Liver (tissue), 9 donors: Measurements from ENCODE around the gene SETD6. TPM values are rescaled to one million over a fixed set of nuclear protein-coding genes. Genes with fewer than 3 reads are reported as not detected.

Experiments
- DNase-seq: peaks from one replicate; pipeline ENCODE4 v3.0.0-alpha.2; 2017; ENCODE audit warnings: low spot score
- H3K27ac ChIP-seq, 2 donors: one replicate each; pipeline ENCODE4 v1.7.0; 2013; ENCODE audit warnings: inconsistent platforms in 2 of 2, low read length in 2 of 2, control low read depth in 1 of 2, low read depth in 1 of 2, mild to moderate bottlenecking in 1 of 2
- H3K27me3 ChIP-seq, 4 donors: one replicate each; pipeline versions ENCODE4 v1.6.1 to v1.7.0; 2013; ENCODE audit warnings: low read length in 3 of 4, inconsistent platforms in 1 of 4, mild to moderate bottlenecking in 1 of 4, moderate library complexity in 1 of 4; ENCODE audit not compliant: control insufficient read depth in 4 of 4, insufficient read depth in 4 of 4
- H3K36me3 ChIP-seq, 4 donors: one replicate each; pipeline versions ENCODE4 v1.6.1 to v1.7.0; 2013; ENCODE audit warnings: low read length in 3 of 4, mild to moderate bottlenecking in 3 of 4, low read depth in 1 of 4, moderate library complexity in 1 of 4; ENCODE audit not compliant: control insufficient read depth in 4 of 4, insufficient read depth in 3 of 4
- H3K4me1 ChIP-seq, 4 donors: one replicate each; pipeline versions ENCODE4 v1.6.1 to v1.7.0; 2013; ENCODE audit warnings: low read length in 3 of 4, mild to moderate bottlenecking in 3 of 4, moderate library complexity in 1 of 4; ENCODE audit not compliant: control insufficient read depth in 4 of 4, insufficient read depth in 4 of 4
- H3K4me3 ChIP-seq, 3 donors: one replicate each; pipeline versions ENCODE4 v1.6.1 to v1.7.0; 2013; ENCODE audit warnings: low read length in 3 of 3, control low read depth in 1 of 3, low read depth in 1 of 3, mild to moderate bottlenecking in 1 of 3
- H3K9ac ChIP-seq, 2 donors: one replicate each; pipeline ENCODE4 v1.7.0; 2013; ENCODE audit warnings: low read length in 2 of 2, mild to moderate bottlenecking in 2 of 2, moderate library complexity in 2 of 2, control low read depth in 1 of 2, low read depth in 1 of 2
- H3K9me3 ChIP-seq, 4 donors: one replicate each; pipeline versions ENCODE4 v1.6.1 to v1.7.0; 2013; ENCODE audit warnings: low read length in 3 of 4; ENCODE audit not compliant: control insufficient read depth in 4 of 4
- EGR1 ChIP-seq, 2 donors: IDR thresholded peaks; 2 replicates each; pipeline ENCODE4 v1.6.1; 2016 to 2018; ENCODE audit warnings: antibody characterized with exemption in 2 of 2, low read depth in 2 of 2
- FOXA1 ChIP-seq: IDR thresholded peaks from 2 replicates; pipeline ENCODE4 v1.6.1; 2016; ENCODE audit warnings: antibody characterized with exemption
- FOXA2 ChIP-seq: IDR thresholded peaks from 2 replicates; pipeline ENCODE4 v1.6.1; 2016; ENCODE audit warnings: antibody characterized with exemption
- GABPA ChIP-seq, 2 donors: IDR thresholded peaks in 1 of 2; conservative IDR thresholded peaks in 1 of 2; 2 replicates each; pipeline ENCODE4 v1.6.1; 2016; ENCODE audit warnings: antibody characterized with exemption in 2 of 2, mild to moderate bottlenecking in 1 of 2, moderate library complexity in 1 of 2
- HNF4A ChIP-seq, 2 donors: conservative IDR thresholded peaks; 2 replicates each; pipeline ENCODE4 v1.6.1; 2016; ENCODE audit warnings: antibody characterized with exemption in 2 of 2, mild to moderate bottlenecking in 2 of 2
- HNF4G ChIP-seq: IDR thresholded peaks from 2 replicates; pipeline ENCODE4 v1.6.1; 2016; ENCODE audit warnings: antibody characterized with exemption
- JUND ChIP-seq, 2 donors: IDR thresholded peaks; 2 replicates each; pipeline ENCODE4 v1.6.1; 2016; ENCODE audit warnings: antibody characterized with exemption in 2 of 2
- NR2F2 ChIP-seq: IDR thresholded peaks from 2 replicates; pipeline ENCODE4 v1.6.1; 2016; ENCODE audit warnings: antibody characterized with exemption
- RAD21 ChIP-seq, 2 donors: IDR thresholded peaks; 2 replicates each; pipeline ENCODE4 v1.6.1; 2016; ENCODE audit warnings: antibody characterized with exemption in 2 of 2, mild to moderate bottlenecking in 2 of 2
- RXRA ChIP-seq, 2 donors: IDR thresholded peaks; 2 replicates each; pipeline ENCODE4 v1.6.1; 2017 to 2018; ENCODE audit warnings: antibody characterized with exemption in 2 of 2, mild to moderate bottlenecking in 1 of 2
- TAF1 ChIP-seq: conservative IDR thresholded peaks from 2 replicates; pipeline ENCODE4 v1.6.1; 2016; ENCODE audit warnings: antibody characterized with exemption, mild to moderate bottlenecking
- YY1 ChIP-seq: IDR thresholded peaks from 2 replicates; pipeline ENCODE4 v1.6.1; 2016; ENCODE audit warnings: antibody characterized with exemption, mild to moderate bottlenecking
- WGBS: extraction: QIAGEN DNeasy Blood & Tissue Kit; methylation state at CpG from one replicate; pipeline ENCODE4 v1.1.7; 2013; 5-methylcytosine and 5-hydroxymethylcytosine counted together
- polyA plus RNA-seq, 2 donors: library from polyadenylated mRNA; stranded (reverse) in 1 of 2; unstranded in 1 of 2; fragments of 200-250 nt in 1 of 2; fragments of >200 nt in 1 of 2; fragmentation: Nextera tagmentation in 1 of 2; extraction: Ambion mirVana in 1 of 2; gene quantifications; one replicate each; pipeline versions ENCODE4 v1.2.1 to v1.2.3, GENCODE V29; 2013 to 2015
- total RNA-seq, 2 donors: library from RNA; depleted of rRNA; stranded (reverse); fragments of >200 nt; gene quantifications; one replicate each; pipeline ENCODE4 v1.2.3, GENCODE V29; 2014
- TF ChIP-seq, protein P1 (sequence below): IDR thresholded peaks from 2 replicates; pipeline ENCODE4 v1.6.1; 2016; ENCODE audit warnings: antibody characterized with exemption, mild to moderate bottlenecking
- TF ChIP-seq, protein P2 (sequence below): IDR thresholded peaks from 2 replicates; pipeline ENCODE4 v1.6.1; 2016; ENCODE audit warnings: antibody characterized with exemption
- TF ChIP-seq, protein P3 (sequence below): fragments of 150-350 bp; IDR thresholded peaks from 2 replicates; pipeline ENCODE4 v1.5.1; 2017; ENCODE audit warnings: improper control_type of control experiment, low read depth, low read length; ENCODE audit not compliant: missing input control
- TF ChIP-seq, protein P4 (sequence below): IDR thresholded peaks from 2 replicates; pipeline ENCODE4 v1.6.1; 2016; ENCODE audit warnings: antibody characterized with exemption
- donor health status: healthy.
- donor health status: healthy.
- donor health status: healthy.
- donor health status: healthy.
- donor health status: healthy.

The SETD6 gene
- total and polyA plus RNA-seq, 4 donors = 6.9 to 17.7 (median 10.2) TPM

DNA sequence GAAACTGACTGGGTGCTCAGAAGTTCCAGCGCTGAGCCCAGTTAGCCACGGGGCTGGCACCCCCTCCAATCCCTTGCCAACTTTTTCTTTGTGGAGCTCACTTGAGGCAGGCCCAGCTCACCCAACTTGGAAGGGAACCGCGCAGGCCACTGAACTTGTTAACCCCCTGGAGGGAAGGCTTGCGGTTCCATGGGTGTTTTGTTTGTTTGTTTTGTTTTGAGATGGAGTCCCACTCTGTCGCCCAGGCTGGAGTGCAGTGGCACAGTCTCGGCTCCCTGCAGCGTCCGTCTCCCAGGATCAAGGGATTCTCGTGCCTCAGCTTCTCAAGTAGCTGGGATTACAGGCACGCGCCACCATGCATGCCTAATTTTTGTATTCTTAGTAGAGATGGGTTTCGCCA lies 49.5 kb upstream of the SETD6 start:
- DNase-seq = no peak
- TF ChIP-seq EGR1 (IDR thresholded peaks at IDR 0.05; ENCODE audit: low read depth in 2 of 2) (no peak), GABPA (IDR thresholded peaks at IDR 0.05 in 1 of 2, conservative IDR thresholded peaks at IDR 0.05 in 1 of 2) (no peak), NR2F2 (no peak), RAD21 (IDR thresholded peaks at IDR 0.05) (no peak)
- TF ChIP-seq, protein P1, sequence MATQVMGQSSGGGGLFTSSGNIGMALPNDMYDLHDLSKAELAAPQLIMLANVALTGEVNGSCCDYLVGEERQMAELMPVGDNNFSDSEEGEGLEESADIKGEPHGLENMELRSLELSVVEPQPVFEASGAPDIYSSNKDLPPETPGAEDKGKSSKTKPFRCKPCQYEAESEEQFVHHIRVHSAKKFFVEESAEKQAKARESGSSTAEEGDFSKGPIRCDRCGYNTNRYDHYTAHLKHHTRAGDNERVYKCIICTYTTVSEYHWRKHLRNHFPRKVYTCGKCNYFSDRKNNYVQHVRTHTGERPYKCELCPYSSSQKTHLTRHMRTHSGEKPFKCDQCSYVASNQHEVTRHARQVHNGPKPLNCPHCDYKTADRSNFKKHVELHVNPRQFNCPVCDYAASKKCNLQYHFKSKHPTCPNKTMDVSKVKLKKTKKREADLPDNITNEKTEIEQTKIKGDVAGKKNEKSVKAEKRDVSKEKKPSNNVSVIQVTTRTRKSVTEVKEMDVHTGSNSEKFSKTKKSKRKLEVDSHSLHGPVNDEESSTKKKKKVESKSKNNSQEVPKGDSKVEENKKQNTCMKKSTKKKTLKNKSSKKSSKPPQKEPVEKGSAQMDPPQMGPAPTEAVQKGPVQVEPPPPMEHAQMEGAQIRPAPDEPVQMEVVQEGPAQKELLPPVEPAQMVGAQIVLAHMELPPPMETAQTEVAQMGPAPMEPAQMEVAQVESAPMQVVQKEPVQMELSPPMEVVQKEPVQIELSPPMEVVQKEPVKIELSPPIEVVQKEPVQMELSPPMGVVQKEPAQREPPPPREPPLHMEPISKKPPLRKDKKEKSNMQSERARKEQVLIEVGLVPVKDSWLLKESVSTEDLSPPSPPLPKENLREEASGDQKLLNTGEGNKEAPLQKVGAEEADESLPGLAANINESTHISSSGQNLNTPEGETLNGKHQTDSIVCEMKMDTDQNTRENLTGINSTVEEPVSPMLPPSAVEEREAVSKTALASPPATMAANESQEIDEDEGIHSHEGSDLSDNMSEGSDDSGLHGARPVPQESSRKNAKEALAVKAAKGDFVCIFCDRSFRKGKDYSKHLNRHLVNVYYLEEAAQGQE = no peak
- Histone ChIP-seq H3K4me3 (no peak overlapping the region), H3K4me1 (peaks cover 5 to 19% (median 12%) of the 10 kb centered on the region in 4 donors), H3K27ac (no peak overlapping the region), H3K36me3 (no peaks in the 10 kb centered on the region), H3K9ac (no peak overlapping the region), H3K27me3 (peaks cover 0 to 11% (median 6%) of the 10 kb centered on the region in 4 donors), H3K9me3 (no peaks in the 10 kb centered on the region)
- WGBS = 74% methylated on average over 13 of the region's 13 CpGs

DNA sequence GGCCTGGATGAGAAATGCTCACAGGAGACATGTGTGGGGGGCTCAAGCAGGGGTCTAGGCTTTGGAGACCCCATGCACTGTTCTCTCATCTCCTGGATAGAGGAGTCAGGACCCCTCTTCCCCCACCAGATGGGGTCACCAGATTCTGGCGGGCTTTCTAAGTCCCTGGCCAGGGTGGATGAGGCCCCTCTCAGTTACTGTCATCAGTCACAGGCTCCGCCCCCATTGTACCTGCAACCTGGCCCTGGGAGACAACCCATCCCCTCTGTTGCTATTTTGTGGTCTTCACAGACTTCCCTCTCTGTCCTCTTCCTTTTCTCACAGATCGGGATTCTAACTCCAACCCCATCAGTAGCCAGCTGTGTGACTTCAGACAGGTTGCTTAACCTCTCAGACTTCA lies 48.9 kb upstream of the SETD6 start:
- TF ChIP-seq, protein P2, sequence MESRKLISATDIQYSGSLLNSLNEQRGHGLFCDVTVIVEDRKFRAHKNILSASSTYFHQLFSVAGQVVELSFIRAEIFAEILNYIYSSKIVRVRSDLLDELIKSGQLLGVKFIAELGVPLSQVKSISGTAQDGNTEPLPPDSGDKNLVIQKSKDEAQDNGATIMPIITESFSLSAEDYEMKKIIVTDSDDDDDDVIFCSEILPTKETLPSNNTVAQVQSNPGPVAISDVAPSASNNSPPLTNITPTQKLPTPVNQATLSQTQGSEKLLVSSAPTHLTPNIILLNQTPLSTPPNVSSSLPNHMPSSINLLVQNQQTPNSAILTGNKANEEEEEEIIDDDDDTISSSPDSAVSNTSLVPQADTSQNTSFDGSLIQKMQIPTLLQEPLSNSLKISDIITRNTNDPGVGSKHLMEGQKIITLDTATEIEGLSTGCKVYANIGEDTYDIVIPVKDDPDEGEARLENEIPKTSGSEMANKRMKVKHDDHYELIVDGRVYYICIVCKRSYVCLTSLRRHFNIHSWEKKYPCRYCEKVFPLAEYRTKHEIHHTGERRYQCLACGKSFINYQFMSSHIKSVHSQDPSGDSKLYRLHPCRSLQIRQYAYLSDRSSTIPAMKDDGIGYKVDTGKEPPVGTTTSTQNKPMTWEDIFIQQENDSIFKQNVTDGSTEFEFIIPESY = no peak
- no peak for TF ChIP-seq YY1
- TF ChIP-seq GABPA (IDR thresholded peaks at IDR 0.05 in 1 of 2, conservative IDR thresholded peaks at IDR 0.05 in 1 of 2) = no peak
- no peak for TF ChIP-seq FOXA1
- no peak for TF ChIP-seq RAD21 (IDR thresholded peaks at IDR 0.05)
- no peak for TF ChIP-seq JUND (IDR thresholded peaks at IDR 0.05)
- TF ChIP-seq, protein P3, sequence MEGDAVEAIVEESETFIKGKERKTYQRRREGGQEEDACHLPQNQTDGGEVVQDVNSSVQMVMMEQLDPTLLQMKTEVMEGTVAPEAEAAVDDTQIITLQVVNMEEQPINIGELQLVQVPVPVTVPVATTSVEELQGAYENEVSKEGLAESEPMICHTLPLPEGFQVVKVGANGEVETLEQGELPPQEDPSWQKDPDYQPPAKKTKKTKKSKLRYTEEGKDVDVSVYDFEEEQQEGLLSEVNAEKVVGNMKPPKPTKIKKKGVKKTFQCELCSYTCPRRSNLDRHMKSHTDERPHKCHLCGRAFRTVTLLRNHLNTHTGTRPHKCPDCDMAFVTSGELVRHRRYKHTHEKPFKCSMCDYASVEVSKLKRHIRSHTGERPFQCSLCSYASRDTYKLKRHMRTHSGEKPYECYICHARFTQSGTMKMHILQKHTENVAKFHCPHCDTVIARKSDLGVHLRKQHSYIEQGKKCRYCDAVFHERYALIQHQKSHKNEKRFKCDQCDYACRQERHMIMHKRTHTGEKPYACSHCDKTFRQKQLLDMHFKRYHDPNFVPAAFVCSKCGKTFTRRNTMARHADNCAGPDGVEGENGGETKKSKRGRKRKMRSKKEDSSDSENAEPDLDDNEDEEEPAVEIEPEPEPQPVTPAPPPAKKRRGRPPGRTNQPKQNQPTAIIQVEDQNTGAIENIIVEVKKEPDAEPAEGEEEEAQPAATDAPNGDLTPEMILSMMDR = no peak
- no peak for TF ChIP-seq RXRA (IDR thresholded peaks at IDR 0.05)
- no peak for TF ChIP-seq FOXA2
- no peak for TF ChIP-seq HNF4A (conservative IDR thresholded peaks at IDR 0.05)
- TF ChIP-seq, protein P4, sequence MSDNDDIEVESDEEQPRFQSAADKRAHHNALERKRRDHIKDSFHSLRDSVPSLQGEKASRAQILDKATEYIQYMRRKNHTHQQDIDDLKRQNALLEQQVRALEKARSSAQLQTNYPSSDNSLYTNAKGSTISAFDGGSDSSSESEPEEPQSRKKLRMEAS = no peak
- TF ChIP-seq, protein P1 = no peak
- no peak for TF ChIP-seq TAF1
- no peak for TF ChIP-seq EGR1 (IDR thresholded peaks at IDR 0.05; ENCODE audit: low read depth in 2 of 2)
- no peak for TF ChIP-seq HNF4G
- no peaks in the 10 kb centered on the region for H3K9me3 ChIP-seq
- 84% methylated on average over 3 of the region's 3 CpGs for WGBS
- peaks cover 0 to 11% (median 6%) of the 10 kb centered on the region in 4 donors for H3K27me3 ChIP-seq
- no peak for DNase-seq
- H3K4me3 ChIP-seq = no peak overlapping the region
- H3K9ac ChIP-seq = no peak overlapping the region
- no peak overlapping the region for H3K27ac ChIP-seq
- H3K4me1 ChIP-seq = peaks cover 5 to 19% (median 12%) of the 10 kb centered on the region in 4 donors
- H3K36me3 ChIP-seq = no peaks in the 10 kb centered on the region
